ENCODE data around the gene ZNF573.
"Not testable (repeated sequence)": the region's sequence is repeated elsewhere in the genome, so short reads cannot be mapped to it uniquely, and the experiment has no call there.

Gene ZNF573

GRCh38 chr19:37779127-37780005, at the start of gene ZNF573:
TSS of gene ZNF573 (minus strand) at chr19:37779586. CDS start at chr19:37773729, 5,857 bp downstream.
- peak; percentile 85 for DNase-seq (ENCODE audit: low spot score)

DNA sequence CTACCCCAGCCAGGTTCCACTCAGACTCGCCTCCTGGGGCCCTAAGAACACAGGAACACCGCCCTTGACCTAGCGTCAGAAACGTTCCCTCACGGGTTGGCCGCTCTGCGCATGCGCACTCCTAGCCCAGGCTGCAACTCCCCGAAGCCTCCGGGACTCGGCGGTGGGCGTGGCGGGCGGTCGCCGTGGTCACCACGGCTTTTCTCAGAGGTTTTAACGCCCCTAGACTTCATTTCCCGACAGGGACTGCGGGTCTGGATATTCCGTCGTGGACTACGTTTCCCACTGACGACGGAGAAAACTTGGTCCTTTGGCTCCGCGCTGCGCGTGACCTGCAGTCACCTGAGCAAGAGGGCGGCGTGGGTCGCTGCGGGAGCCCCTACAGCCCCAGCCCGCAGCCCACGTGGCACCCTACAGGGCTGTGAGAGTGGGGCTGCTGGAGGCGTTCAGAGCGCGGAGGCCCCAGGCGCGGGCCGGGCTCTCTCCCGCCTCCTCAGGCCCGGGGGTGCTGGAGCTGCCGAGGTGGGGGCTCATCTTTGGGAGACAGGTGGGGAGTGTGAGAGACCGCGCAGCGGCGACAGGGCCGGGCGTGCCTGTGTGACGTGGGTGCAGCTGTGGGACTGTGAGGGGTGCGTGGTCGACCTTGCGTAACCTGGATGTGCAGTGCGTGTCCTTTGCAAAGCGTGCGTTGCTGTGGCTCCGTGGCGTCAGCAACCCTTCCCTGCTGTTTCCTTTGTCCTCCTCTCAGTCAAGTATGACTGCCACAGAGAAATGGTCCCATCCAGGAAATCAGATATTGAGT, 38.0 kb upstream of the ZNF573 start:
- peak; percentile 64 for DNase-seq (ENCODE audit: low spot score)

- not testable (repeated sequence) for DNase-seq (ENCODE audit: low spot score)
Measured at GRCh38 chr19:37815611-37816010, 36.2 kb upstream of the ZNF573 start.

- no peak for DNase-seq (ENCODE audit: low spot score)
Measured at GRCh38 chr19:37813340-37813739, 34.0 kb upstream of the ZNF573 start.

GRCh38 chr19:37809366-37809765, 30.0 kb upstream of the ZNF573 start:
- no peak for DNase-seq (ENCODE audit: low spot score)

- no peak for DNase-seq (ENCODE audit: low spot score)
Measured at GRCh38 chr19:37803249-37803840, 24.0 kb upstream of the ZNF573 start.

DNA sequence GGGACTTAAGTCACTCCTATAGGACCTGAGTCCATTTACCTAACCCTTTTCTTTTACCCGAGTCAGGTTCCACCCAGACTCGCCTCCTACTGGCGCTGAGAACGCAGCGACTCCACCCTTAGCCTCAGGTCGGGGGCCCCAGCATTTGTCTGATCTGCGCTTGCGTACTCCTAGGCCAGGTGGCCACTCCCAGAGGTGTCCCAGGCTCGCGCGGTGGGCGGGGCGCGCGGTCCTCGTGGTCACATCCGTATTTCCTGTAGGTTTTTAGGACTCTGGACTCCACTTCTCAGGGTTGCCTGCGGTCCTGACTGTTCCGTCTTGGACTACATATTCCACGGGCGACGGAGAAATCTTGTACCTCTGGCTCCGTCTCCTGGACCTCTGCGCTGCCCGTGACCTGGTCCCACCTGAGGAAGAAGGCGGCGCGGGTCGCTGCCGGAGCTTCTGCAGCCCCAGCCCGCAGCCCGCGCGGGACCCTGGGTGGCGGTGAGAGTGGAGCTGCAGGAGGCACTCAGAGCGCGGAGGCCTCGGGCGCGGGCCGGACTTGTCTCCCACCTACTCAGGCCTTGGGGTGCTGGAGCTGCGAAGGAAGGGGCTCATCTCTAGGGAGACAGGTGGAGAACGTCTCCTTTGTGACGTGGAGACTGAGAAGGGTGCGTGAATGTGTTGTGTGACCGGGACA, 11.0 kb upstream of the ZNF573 start:
- no peak for DNase-seq (ENCODE audit: low spot score)

DNA sequence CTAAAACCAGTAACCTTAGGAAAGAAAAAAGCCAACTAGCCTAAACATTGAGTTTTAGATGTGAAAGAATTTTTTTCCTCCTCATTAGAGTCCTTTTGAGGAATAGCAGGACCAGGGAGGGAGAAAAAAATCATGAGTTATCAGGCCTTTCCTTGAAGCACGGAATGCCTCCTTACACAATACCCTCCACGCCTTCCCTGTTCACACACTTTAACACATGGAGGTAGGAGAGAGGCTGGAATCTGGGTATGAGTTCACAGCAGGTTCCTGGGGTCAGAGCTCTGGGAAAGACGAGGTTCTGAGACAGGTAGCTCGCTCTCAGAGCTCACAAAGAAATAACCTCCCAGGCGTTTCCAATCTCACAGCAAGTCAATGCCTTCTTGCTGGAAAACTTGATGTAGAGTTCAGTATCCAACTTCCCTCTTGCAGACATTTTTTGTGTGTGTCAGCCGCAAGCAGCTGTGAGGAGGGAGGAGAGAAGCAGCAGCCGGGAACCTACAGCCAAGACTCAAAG, 716 bp downstream of the ZNF573 start:
- DNase-seq (ENCODE audit: low spot score): peak; percentile 17

- no peak for DNase-seq (ENCODE audit: low spot score)
Measured at GRCh38 chr19:37770985-37771384, 8.4 kb downstream of the ZNF573 start.

DNA sequence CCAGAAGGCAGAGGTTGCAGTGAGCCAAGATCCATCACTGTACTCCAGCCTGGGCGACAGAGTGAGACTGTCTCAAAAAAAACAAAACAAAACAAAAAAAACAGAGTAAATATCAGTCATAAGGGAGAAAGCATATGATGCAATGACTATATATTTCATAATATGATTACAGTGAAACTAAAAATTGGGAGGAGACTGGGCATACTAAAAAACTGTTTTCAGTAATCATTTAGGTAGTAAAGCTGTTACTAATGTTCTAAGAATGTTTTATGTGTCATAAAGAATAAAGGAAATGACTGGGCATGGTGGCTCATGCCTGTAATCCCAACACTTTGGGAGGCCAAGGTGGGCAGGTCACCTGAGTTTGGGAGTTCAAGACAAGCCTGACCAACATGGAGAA, 15.9 kb downstream of the ZNF573 start:
- no peak for DNase-seq (ENCODE audit: low spot score)

GRCh38 chr19:37757683-37758082, 21.7 kb downstream of the ZNF573 start:
- DNase-seq (ENCODE audit: low spot score): not testable (repeated sequence)

DNA sequence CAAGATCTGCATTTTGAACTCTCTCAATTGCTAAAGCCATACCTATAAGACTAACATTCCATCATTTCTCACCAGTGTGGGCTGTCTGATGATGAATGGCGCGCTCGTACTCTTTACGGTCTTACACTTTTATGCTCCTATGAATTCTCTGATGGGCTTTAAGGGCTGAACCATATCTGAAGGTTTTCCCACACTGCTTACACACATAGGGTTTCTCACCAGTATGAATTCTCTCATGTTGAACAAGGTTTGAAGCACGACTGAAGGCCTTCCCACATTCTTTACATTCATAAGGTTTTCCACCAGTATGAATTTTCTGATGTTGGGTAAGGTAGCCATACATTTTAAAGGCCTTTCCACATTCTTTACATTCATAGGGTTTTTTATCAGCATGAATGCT, 41.0 kb downstream of the ZNF573 start:
- no peak for DNase-seq (ENCODE audit: low spot score)

GRCh38 chr19:37725181-37725580, 54.2 kb downstream of the ZNF573 start:
- no peak for DNase-seq (ENCODE audit: low spot score)

- DNase-seq (ENCODE audit: low spot score): no peak
Measured at GRCh38 chr19:37719927-37720265, 59.5 kb downstream of the ZNF573 start.

GRCh38 chr19:37719111-37719926, 60.1 kb downstream of the ZNF573 start, which contains the start of gene ZNF607:
TSS of gene ZNF607 (minus strand) at chr19:37719761. CDS start at chr19:37711618, 8,143 bp downstream.
- DNase-seq (ENCODE audit: low spot score): peak; percentile 97

DNA sequence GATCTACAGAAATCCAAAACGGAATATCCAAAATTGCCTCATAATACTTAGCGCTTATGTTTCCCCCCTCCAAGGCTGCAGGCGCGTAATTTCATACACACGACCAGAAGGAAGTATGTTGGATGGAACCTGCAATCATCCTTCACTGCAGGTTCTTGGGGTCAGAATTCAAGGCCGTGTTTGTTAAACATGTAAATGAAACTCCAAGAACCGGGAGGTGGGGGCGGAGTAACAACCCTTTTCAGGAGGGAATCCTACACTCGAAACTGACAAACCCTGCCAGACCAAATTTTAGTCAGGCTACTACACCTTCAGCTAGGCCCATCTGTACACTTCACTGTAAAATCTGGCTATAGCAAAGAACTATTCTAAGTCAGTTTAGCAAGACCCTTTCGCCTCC, 61.1 kb downstream of the ZNF573 start:
- no peak for DNase-seq (ENCODE audit: low spot score)

- DNase-seq (ENCODE audit: low spot score): no peak
Measured at GRCh38 chr19:37716140-37716539, 63.2 kb downstream of the ZNF573 start.

GRCh38 chr19:37706052-37706605, 73.3 kb downstream of the ZNF573 start:
- no peak for DNase-seq (ENCODE audit: low spot score)

DNA sequence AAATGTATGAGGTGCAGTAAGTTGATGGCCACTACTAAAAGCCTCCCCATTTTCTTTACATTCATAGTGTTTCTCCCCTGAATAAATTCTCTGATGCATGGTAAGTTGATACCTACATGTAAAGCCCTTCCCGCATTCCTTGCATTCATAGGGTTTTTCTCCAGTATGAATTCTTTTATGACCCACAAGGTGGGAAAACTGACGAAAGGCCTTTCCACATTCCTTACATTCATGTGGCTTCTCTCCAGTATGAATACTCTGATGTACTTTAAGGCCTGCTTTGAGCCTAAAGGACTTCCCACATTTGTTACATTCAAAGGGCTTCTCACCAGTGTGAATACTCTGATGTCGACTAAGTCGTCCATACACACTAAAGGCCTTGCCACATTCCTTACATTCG, 80.3 kb downstream of the ZNF573 start:
- no peak for DNase-seq (ENCODE audit: low spot score)

- DNase-seq (ENCODE audit: low spot score): no peak
Measured at GRCh38 chr19:37698216-37698615, 81.2 kb downstream of the ZNF573 start.
